Inflammatory macrophage treated with lipopolysaccharide for 1 hour (primary cell): ENCODE measurements around the gene IRX4.

ENCODE experiments used
- DNase-seq, 2 donors: peaks; one replicate each; pipeline ENCODE4 v3.0.0-alpha.2; 2020 to 2022

Gene IRX4

GRCh38 chr5:1913578-1913977 lies 30.9 kb upstream of the IRX4 start:
- no peak for DNase-seq

- DNase-seq = no peak
Observed at GRCh38 chr5:1912951-1913565, 30.3 kb upstream of the IRX4 start.

GRCh38 chr5:1911773-1912235 lies 29.1 kb upstream of the IRX4 start:
- DNase-seq = no peak

GRCh38 chr5:1910861-1911772 lies 28.4 kb upstream of the IRX4 start:
- DNase-seq = no peak

- no peak for DNase-seq
Observed at GRCh38 chr5:1910081-1910760, 27.5 kb upstream of the IRX4 start.

- DNase-seq = no peak
Observed at GRCh38 chr5:1909346-1909985, 26.7 kb upstream of the IRX4 start.

- no peak for DNase-seq
Observed at GRCh38 chr5:1908931-1909330, 26.2 kb upstream of the IRX4 start.

- no peak for DNase-seq
Observed at GRCh38 chr5:1907616-1908015, 24.9 kb upstream of the IRX4 start.

GRCh38 chr5:1905108-1905507 lies 22.4 kb upstream of the IRX4 start:
- DNase-seq = no peak

- no peak for DNase-seq
Observed at GRCh38 chr5:1901983-1902382, 19.3 kb upstream of the IRX4 start.

GRCh38 chr5:1901061-1901460 lies 18.3 kb upstream of the IRX4 start:
- DNase-seq = no peak

- no peak for DNase-seq
Observed at GRCh38 chr5:1899201-1899600, 16.5 kb upstream of the IRX4 start.

- DNase-seq = no peak
Observed at GRCh38 chr5:1897816-1898450, 15.2 kb upstream of the IRX4 start.

- no peak for DNase-seq
Observed at GRCh38 chr5:1897386-1897785, 14.7 kb upstream of the IRX4 start.

- DNase-seq = no peak
Observed at GRCh38 chr5:1896602-1897376, 14.1 kb upstream of the IRX4 start.

- DNase-seq = no peak
Observed at GRCh38 chr5:1895739-1896420, 13.2 kb upstream of the IRX4 start.

- no peak for DNase-seq
Observed at GRCh38 chr5:1894243-1894642, 11.5 kb upstream of the IRX4 start.

GRCh38 chr5:1893754-1894153 lies 11.0 kb upstream of the IRX4 start:
- DNase-seq = no peak

- no peak for DNase-seq
Observed at GRCh38 chr5:1892685-1893445, 10.1 kb upstream of the IRX4 start.

- no peak for DNase-seq
Observed at GRCh38 chr5:1892211-1892610, 9.5 kb upstream of the IRX4 start.

- DNase-seq = no peak
Observed at GRCh38 chr5:1891391-1891790, 8.7 kb upstream of the IRX4 start.
